GM19328 (cell line): Measurements from ENCODE around the gene ARVCF.

Experiments
- ATAC-seq: cut with Tn5 transposase; IDR thresholded peaks from one replicate; pipeline ENCODE4 v1.9.1; 2021; ENCODE audit warnings: mild to moderate bottlenecking, moderate library complexity; ENCODE audit not compliant: unreplicated experiment

Gene ARVCF

DNA sequence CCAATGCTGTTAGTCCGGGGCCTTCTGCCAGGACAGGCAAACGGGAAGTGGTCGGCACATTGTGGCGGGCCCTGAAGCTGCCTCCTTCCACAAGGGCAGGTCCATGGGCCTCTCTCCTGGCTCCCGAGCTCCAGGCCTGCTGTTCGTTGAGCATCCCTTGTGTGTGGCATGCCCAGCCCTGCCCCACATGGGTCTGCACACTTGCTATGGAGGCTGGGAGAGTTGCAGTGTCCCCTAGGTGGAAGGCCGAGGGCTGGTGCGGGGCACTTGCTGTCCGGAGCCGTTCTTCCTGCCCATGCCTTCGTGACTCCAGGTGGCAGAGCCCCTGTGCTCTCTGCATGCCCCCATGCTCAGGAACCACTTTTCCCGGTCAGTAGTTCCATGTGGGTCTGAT is 37.4 kb upstream of the ARVCF start:
- ATAC-seq, result no peak

DNA sequence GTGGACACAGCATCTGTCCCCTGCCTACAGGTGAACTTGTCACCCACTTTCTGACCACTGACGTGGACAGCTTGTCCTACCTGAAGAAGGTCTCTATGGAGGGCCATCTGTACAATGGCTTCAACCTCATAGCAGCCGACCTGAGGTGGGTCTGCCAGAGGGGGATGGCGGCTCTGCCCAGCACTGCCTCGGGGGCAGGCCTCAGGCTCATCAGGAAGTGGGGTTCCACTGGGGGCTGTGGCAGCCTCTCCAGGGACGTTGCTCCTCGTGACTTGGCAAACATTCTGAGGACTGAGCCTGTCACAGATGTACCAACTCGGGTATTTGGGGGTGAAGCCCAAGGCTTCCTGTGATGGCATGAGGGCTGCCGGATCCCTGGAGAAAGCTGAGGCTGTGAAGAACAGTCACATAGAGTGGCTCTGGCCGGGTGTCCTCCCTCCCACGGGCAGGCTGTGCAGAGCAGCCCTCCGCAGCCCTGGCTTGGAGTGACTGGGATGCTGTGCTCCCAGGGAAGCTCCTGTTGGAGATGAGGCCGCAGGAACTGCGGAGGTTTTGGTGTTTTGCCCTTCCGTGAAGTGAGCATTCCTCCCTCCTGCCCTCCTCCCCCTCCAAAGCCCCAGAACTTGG is 36.9 kb upstream of the ARVCF start:
- ATAC-seq, result no peak

DNA sequence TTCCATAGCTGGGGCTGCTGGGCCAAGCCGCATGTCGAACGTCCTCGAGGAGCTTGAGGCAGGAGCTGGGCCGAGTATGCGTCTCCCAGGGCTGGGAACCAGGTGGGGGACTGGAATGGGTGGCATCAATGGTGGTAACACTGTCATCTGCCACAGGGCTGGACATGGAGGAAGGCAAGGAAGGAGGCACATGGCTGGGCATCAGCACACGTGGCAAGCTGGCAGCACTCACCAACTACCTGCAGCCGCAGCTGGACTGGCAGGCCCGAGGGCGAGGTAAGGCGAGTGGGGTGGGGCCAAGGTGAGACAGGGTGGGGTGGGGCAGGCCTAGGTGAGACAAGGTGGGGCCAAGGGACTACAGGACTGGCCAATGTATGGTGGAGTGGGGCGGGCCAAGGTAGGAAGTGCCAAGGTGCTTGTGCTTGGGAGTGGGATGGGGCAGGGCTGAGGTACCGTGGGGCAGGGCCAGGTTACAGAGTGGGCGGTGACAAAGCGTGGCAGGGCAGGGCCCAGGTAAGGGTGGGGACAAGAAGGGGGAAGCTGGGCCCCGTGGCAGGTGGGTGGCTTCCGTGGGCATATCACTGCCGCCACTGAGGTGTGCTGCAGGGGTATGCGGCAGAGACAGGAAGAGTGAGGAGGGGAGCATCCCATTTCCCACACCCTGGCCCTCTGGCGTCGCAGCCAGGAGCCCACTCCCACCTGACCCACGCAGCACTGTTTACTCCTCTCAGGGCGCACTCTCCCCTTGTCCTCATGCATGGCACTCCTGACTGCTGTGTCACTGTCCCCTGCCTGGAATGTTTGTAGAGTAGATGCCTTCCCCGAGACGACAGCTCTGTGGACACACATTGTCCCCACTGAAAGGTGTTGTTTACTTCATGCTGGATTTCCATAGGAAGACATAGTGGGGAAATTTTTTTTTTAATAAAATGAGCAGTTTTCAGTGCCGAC is 36.0 kb upstream of the ARVCF start:
- no peak for ATAC-seq

DNA sequence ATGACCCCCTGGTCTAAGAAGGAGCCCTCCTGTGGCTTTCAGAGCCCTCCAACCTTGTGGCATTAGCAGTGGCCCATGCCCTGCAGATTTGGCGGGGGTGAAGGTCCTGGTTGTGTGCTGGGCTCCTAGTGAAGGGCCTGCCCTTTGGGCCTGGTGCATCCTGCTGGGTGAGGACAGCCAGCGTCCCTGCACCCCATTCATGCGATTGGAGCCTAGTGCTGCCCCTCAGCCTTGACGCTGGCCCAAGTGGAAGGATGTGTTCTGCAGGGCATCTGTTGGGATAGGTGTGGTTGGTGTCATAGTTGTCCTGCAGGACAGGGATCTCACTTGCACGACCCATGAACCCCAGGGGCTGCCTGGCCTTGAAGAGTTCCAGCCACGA is 35.3 kb upstream of the ARVCF start:
- ATAC-seq, result no peak

DNA sequence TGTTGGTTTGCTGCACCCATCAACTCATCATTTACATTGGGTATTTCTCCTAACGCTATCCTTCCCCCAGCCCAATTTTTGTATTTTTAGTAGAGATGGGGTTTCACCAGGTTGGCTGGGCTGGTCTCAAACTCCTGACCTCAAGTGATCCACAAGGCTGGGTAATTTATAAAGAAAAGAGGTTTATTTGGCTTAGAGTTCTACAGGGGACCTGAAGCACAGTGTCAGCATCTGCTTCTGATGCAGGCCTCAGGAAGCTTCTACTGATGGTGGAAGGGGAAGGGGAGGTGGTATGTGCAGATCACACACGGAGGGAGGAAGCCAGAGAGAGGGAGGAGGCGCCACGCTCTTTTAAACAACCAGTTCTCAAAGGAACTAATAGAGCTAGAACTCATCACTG is 30.1 kb upstream of the ARVCF start:
- ATAC-seq, result no peak

DNA sequence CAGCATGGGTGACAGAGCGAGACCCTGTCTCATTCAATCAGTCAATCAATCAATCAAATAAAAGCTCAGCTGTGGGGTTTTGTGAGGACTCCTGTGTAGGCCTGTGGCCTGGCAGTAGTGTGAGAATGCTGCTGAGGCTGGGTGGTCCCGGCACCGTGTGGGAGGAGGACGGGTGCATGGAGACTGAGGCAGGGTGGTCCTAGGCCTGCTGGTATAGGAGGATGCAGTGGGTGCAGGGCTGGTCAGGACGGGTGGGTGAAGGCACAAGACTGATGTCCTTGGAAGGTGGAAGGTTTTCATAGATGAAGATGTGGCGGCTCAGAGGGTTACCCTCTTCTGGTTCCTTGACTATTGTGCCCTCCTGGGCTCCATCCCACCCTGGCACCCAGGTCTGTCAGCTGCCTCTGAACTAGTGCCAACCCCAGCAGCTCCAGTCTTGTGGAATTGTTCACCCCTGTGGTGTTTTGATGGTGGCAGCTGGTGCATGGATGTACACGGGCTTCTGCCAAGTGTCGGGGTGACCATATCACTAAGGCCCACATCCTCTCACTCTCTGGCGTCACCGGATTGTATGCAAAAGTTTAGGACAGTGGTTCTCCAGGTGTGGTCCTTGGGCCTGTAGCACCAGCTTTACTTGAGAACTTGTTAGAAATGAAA is 28.0 kb upstream of the ARVCF start:
- no peak for ATAC-seq

DNA sequence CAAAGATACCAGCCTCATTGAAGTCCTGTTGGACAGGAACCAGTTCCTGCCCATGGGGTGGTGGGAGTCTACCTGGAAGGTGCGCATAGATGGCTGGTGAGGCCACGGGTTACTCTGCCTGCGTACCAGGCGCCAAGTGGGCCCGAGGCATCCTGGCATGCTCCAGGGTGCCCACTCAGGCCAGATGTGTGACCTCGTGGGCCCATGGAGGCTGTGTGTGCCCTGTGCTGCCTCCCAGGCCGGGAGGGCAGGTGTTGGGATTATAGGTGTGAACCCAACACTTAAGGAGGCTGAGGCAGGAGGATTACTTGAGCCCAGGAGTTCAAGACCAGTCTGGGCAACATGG is 27.3 kb upstream of the ARVCF start:
- no peak for ATAC-seq

DNA sequence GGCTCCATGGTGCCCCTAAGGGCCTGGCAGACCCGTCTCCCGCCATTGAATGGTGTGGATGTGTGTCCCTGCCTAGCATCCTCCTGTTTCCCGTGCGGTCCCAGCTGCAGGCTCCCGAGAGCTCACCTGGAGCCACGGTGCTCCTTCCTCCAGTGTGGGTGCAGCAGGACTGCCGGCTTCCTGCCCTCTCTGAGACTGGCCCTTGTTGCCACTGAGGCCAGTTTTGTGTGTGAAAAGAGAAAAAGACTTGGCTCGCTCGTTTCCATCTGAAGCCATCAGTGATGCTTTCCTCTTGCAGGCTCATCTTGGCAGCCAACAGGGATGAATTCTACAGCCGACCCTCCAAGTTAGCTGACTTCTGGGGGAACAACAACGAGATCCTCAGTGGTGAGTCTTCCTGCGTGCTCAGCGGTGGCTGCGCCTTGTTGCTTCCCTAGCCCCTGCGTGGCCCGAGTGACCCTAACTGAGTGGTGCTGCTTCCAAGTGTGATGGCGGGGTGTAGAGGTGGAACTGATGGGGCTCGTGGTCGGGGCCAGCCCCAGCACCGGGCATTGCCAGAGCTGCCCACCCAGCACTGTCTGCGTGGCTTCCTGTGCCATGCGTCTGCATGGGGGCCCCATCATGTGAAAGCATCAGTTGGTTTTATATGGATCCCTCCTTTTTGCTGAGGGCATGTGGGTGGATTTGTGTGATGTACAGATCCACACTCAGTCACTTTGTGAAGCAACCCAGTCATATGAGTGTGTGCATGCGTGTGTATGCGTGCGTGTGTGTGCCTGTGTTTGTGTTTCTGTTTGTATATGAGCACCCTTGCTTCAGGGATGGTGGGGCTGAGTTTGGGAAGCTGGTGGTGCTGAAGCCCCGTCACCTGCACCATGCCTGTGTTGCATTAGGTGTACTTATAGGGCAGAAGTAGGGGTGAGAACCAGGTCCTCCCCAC is 26.7 kb upstream of the ARVCF start:
- ATAC-seq, result no peak

DNA sequence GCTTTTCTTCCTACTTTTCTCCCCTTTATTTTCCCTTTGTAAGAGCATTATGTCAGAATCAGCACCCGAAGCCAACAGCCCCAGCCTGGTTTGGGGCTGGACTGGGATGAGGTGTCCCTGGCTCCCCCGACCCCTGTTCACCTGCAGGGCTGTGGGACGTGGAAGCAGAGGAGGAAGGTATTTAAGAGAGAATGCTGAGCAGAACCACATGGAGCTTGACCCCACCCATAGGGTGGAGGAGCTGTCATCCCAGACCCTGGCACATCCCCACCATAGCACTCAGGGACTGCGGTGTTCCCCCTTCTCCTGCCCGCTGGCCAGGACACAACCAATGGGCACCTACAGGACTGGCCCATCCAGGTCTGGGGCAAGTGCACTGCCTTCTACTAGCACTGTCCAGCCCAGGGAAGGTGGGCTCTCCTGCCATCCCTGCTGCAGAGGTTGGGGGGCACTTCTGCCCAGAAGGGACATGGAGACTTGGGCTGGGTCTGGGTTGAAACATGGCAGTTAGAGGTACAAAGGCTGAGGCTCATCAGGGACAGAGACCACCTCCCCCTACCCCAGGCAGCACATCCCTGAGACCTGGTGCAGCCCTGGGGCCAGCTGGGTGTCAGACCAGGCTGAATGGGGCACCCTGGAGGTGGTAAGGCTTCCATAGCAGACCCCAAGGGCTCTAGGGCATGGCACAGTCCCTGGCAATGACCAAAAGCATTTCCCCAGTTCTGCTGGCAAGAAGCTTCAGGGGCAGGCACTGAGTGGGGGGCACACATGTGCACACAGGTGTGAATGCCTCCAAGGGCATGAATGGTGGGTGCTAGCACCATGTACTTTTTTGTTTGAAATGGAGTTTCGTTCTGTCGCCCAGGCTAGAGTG is 23.9 kb upstream of the ARVCF start:
- no peak for ATAC-seq

DNA sequence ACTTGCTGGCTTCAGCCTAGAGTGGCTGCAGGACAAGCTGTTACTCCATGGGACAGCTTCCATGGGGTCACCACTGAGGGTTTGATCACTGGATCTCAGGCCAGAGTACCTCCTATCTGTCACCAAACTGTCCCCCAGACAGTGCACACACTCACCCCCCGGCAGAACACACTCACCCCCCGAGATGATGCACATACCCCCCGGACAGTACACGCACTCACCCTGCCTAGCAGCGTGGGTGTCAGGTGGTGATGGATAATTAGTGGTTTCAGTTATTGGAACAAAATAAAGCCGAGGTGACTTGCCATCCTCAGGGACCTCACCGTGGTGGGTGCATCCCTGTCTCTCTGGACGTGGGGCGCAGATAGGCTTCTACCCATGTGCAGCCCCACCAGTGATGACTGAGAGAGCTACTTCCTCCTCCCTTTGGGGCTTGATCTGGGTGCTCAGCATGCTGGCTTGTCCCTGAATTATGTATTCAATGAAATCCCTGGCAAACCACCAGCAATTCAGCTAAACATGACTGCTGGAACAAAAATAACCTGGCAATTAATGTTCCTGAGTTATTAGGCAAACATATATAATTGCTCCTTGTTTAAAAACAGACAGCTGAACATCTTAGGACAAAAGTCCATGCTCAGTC is 23.2 kb upstream of the ARVCF start:
- ATAC-seq, result no peak

DNA sequence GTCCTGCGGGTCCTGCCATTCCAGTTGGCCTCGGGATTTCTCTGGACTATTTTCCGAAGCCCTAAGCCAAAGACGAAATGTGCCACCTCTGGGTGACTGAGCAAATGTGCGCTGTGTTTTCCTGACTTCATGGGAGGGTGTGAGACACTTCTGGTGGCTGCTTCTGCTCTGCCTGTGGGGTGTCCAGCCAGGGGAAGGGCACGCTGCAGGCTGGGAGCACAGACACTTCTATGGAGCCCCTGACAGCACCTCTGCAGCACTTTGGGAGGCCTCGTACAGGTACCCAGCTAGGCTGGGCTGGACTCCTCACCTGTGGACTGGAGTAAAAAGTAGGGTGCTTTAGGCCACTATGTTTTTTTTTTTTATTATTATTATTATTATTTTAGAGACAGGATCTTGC is 22.0 kb upstream of the ARVCF start:
- no peak for ATAC-seq

DNA sequence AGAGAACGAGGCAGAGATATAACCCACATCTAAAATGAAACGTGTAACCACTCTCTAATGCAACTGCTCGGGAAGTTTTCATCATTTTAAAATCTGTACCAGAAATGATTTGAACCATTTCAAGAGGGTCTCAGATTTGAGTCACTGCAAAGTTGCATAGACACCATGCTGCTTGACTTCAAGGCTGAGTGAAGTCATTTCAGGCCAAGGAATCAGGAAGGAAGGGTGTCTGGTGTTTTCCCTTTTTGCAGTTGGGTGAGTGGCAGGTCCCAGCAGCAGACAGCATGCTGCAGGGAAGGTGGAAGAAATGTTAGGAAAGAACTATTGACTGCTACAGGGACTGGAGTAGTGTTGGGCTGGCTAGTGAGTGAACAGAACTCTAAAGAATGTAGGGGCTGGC is 20.8 kb upstream of the ARVCF start:
- no peak for ATAC-seq

DNA sequence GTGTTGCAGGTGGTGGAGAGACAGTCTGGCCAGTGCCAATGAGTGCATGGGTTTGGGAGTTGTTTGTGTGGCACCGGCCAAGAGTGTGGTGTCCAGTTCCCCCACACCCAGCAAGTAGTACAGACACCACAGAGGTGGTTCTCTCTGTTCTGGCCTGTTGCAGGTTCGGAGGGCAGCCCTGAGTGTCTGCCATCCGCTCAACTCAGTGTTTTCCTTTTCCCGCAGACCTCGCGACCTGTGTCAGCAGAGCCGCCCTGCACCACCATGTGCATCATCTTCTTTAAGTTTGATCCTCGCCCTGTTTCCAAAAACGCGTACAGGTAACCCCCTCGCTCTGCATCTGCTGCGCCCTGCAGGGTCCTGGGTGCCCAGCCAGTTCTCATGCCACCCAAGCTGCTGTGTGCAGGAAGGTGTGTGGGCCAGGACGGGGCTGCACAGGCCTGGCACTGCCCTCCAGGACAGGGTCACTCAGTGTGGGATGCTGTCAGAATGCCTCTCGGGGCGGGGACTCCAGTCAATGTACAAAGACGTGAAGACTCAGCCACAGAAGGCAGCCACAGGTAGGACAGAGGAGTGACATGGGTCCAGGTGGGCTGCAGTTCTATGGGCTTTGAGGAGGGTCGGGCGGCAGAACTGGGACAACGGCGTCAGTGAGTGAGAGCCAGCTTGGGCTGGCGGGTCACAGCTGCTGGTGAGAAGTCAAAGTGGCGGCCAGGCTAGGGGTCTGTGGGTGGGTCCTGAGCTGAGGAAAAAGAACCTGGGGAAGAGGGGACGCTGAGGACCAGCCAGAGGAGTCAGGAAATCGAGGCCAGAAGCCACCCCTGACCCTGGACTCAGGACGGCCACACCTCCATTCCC is 20.1 kb upstream of the ARVCF start:
- no peak for ATAC-seq

DNA sequence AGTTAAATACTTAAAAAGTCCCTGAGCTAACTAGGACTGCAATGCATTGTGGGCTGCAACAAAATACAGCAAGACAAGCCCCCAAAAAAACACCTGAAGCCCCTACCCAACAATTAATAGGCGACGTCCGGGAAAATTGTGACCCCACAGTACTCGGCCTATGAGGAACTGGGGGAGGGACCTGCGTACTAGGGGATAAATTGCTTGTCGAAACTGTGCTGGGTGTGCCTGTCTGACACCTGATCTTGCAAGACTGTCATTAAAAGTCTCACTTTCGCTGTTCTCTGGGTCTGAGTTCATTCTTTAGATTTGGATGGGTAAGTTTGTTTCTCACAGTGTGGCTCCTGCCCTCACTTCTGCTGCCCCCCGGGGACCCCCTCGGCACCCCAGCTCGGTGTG is 19.5 kb upstream of the ARVCF start:
- no peak for ATAC-seq

DNA sequence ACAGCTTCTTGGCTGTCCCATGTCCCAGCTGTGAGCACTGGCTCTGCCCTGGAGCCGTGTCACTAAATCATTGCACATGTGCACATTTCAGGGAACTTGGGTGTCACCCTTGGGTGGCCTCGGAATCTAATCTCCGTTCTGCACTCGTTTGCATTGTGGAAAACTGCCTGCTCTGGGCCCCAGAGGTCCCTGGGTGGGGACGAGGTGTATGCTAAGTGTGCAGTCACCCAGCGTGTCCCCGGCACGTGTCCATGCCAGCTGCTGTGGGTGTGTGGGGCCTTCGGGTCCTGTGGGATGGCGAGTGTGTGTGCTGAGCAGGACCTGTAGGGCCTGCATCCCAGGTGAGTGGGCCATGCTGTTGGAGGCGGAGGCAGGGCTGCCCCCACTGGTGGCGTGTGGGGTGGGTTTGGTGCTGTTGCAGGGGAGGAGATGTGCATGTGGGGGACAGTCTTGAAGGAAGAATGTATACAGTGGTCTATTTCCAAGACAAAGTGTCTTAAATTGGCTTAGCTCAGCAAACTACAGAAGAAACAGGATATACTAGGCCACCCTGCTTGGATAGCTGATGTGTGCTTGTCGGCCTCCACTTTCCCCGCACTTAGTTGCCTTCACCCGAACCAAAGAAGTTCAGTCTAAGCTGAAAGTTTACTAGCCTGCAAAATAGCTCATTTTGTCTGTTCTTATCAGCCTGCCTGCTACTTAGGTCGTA is 18.9 kb upstream of the ARVCF start:
- no peak for ATAC-seq

DNA sequence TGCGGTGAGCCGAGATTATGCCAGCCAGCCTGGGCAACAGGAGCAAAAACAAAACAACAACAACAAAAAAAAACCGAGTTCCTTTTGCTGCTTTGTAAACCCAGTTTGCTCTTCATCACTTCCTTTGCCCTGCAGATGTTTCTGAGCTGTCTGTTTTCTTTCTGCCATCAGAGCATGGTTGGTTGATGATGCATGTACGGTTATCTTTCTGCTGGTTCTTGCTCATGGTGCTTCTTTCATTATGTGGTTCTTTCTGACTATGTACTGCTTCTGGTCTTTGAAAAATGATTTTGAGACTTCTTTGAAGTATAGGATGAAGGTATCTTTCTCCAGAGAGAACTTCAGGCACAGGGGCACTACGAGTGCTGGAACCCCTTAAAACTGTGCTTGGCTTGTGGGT is 17.5 kb upstream of the ARVCF start:
- no peak for ATAC-seq

DNA sequence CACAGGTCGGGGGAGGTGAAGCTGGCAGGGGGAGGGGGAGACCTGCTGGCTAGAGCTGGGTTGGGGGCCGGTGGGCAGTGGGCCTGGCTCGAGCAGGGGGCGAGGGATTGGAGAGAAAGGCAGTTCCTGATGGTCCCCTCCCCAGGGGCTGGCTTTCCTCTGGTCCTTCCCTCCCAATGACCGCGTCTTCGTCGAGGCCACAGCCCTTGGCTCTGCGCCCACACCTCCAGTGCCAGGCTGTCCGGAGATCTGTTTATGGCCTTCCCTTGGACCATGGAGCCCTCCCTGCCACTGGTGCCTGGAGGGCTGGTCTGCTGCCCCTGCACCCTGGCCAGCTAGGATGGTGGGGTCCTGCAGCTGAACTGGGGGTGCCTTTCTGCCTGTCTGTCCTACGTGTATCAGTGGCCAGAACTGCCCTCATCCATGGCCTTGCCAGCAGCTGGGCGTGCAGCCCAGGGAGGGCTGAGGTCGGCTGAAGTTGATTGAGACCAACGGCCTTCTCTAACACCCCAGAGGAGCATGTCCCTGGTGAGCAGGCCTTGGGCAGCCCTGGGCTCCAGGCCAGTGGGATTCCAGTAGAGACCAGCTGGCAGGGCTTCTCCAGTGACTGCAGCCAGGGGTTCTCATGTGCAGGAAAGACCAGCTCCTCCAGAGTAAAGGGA is 16.6 kb upstream of the ARVCF start:
- ATAC-seq, result no peak
